Prostate gland (tissue), 2 donors: ENCODE measurements around the gene HNRNPAB.
A peak's percentile ranks its signal among the peaks of the same experiment; 100 is the strongest.

Experiments used
- POLR2A ChIP-seq: fragments of 450-650 bp; IDR thresholded peaks from one replicate; pipeline ENCODE4 v1.6.1; 2016; ENCODE audit warnings: antibody characterized with exemption, mild to moderate bottlenecking
- TF ChIP-seq, protein P1 (sequence below), 4 experiments: fragments of 200-600 bp in 2 of 4; fragments of 450-650 bp in 2 of 4; sonication (generic) in 2 of 4; IDR thresholded peaks; 1 replicate in 3 of 4; 2 replicates in 1 of 4; pipeline ENCODE4 v1.5.1; 2016 to 2019; ENCODE audit warnings: antibody characterized with exemption in 4 of 4, mild to moderate bottlenecking in 2 of 4, moderate library complexity in 2 of 4

DNA sequence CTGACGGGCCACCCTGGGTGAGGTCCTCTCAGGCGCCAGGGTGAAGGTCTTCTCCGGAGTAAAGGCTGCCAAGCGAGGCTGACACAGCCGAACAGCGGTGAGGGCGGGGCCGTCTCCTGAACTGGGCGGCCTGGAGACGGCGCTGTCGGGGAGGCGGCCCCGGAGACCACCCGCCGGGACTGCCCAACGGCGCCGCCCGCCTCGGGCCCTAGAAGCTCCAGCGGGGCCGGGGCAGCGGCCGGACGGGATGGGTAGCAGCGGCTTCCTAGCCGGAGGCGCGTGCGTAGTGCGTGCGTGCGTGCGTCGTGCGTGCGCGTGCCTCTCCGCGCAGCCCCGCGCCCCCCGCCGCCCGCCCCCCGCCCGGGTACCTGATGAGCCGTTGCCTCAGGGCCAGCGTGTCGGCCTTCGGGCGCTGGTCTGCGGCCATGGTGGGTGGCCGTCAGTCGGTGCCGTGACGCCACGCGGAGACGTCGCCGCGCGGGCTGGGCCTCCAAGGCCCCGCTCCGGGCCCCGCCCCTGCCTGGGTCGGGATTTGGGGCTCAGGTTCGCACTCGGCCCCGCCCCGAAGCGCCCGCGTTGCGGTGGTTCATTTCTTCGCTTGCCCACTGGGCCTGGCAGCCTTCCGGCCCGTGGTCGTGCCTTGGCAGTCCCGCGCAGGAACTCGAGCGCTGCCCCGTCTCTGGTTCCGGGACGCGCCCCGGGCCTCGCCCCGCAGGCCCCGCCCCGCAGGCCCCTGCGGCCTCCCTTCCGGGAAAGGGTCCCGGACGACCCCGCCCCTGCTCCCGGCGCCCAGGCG, 28.0 kb downstream of the HNRNPAB start, which contains the start of gene PHYKPL:
- peak; percentile 49 for TF ChIP-seq POLR2A
- TF ChIP-seq, protein P1, sequence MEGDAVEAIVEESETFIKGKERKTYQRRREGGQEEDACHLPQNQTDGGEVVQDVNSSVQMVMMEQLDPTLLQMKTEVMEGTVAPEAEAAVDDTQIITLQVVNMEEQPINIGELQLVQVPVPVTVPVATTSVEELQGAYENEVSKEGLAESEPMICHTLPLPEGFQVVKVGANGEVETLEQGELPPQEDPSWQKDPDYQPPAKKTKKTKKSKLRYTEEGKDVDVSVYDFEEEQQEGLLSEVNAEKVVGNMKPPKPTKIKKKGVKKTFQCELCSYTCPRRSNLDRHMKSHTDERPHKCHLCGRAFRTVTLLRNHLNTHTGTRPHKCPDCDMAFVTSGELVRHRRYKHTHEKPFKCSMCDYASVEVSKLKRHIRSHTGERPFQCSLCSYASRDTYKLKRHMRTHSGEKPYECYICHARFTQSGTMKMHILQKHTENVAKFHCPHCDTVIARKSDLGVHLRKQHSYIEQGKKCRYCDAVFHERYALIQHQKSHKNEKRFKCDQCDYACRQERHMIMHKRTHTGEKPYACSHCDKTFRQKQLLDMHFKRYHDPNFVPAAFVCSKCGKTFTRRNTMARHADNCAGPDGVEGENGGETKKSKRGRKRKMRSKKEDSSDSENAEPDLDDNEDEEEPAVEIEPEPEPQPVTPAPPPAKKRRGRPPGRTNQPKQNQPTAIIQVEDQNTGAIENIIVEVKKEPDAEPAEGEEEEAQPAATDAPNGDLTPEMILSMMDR (IDR thresholded peaks at IDR 0.05), result no peak
